NOMO-1 treated with dmso at 0.1 percent for 144 hours (cell line): ENCODE results near the gene SLFNL1.

Experiments
- DNase-seq: peaks from one replicate; lab custom pipeline; 2025; ENCODE audit not compliant: unreplicated experiment; lab: John Stamatoyannopoulos, UW

SLFNL1 gene

GRCh38 chr1:40987439-40988276, 33.9 kb downstream of the SLFNL1 start:
- DNase-seq, result no peak

- no peak for DNase-seq
These were observed 34.6 kb downstream of the SLFNL1 start for GRCh38 chr1:40986956-40987355.

GRCh38 chr1:40986328-40986783, 35.2 kb downstream of the SLFNL1 start:
- no peak for DNase-seq

GRCh38 chr1:40985875-40986274, 35.6 kb downstream of the SLFNL1 start:
- DNase-seq, result no peak

GRCh38 chr1:40985161-40985560, 36.4 kb downstream of the SLFNL1 start:
- DNase-seq, result no peak

- DNase-seq, result no peak
These were observed 37.0 kb downstream of the SLFNL1 start for GRCh38 chr1:40984531-40984930.

GRCh38 chr1:40984066-40984465, 37.5 kb downstream of the SLFNL1 start:
- no peak for DNase-seq

- DNase-seq, result no peak
These were observed 38.2 kb downstream of the SLFNL1 start for GRCh38 chr1:40983286-40983685.

GRCh38 chr1:40982721-40983120, 38.8 kb downstream of the SLFNL1 start:
- no peak for DNase-seq

GRCh38 chr1:40981691-40982448, 39.7 kb downstream of the SLFNL1 start:
- no peak for DNase-seq

GRCh38 chr1:40980453-40981121, 40.9 kb downstream of the SLFNL1 start:
- peak; percentile 15 for DNase-seq

- DNase-seq, result no peak
These were observed 41.5 kb downstream of the SLFNL1 start for GRCh38 chr1:40980068-40980452.

- DNase-seq, result peak; percentile 87
These were observed 42.1 kb downstream of the SLFNL1 start, which contains the start of gene CTPS1 for GRCh38 chr1:40979241-40980067. TSS of gene CTPS1 (plus strand) at chr1:40979696. CDS start at chr1:40983291, 3,595 bp downstream.

GRCh38 chr1:40978886-40979240, 42.7 kb downstream of the SLFNL1 start:
- DNase-seq, result no peak

- DNase-seq, result no peak
These were observed 43.8 kb downstream of the SLFNL1 start for GRCh38 chr1:40977716-40978115.

GRCh38 chr1:40976952-40977690, 44.4 kb downstream of the SLFNL1 start:
- DNase-seq, result no peak

GRCh38 chr1:40974945-40975344, 46.6 kb downstream of the SLFNL1 start:
- DNase-seq, result no peak

GRCh38 chr1:40973912-40974311, 47.6 kb downstream of the SLFNL1 start:
- DNase-seq, result peak; percentile 9

- DNase-seq, result peak; percentile 16
These were observed 49.6 kb downstream of the SLFNL1 start for GRCh38 chr1:40971966-40972365.

- no peak for DNase-seq
These were observed 52.1 kb downstream of the SLFNL1 start for GRCh38 chr1:40969445-40969844.
